Hepatocyte (in vitro differentiated cells): ENCODE results near the gene FOXN3. TPM values are rescaled to one million over a fixed set of nuclear protein-coding genes. Genes with fewer than 3 reads are reported as not detected.

ENCODE experiments used
- DNase-seq: peaks from one replicate; pipeline ENCODE4 v3.0.0-alpha.2; 2016; ENCODE audit warnings: low spot score
- H2AFZ ChIP-seq: fragments of 200-600 bp; sonication (generic); 2 replicates; pipeline ENCODE4 v1.6.0; 2016; ENCODE audit warnings: antibody characterized with exemption, mild to moderate bottlenecking
- H3K27ac ChIP-seq: fragments of 200-600 bp; sonication (generic); 2 replicates; pipeline ENCODE4 v1.5.1; 2016; ENCODE audit warnings: mild to moderate bottlenecking
- H3K27me3 ChIP-seq: fragments of 200-600 bp; sonication (generic); 2 replicates; pipeline ENCODE4 v1.6.1; 2016
- H3K36me3 ChIP-seq: fragments of 200-600 bp; sonication (generic); replicated peaks from 2 replicates; pipeline ENCODE4 v1.5.1; 2016; ENCODE audit warnings: low read depth; ENCODE audit not compliant: insufficient read depth
- H3K4me1 ChIP-seq: fragments of 200-600 bp; sonication (generic); 2 replicates; pipeline ENCODE4 v1.5.1; 2016; ENCODE audit warnings: mild to moderate bottlenecking, moderate library complexity; ENCODE audit not compliant: insufficient read depth
- H3K4me2 ChIP-seq: fragments of 200-600 bp; sonication (generic); 2 replicates; pipeline ENCODE4 v1.6.0; 2016
- H3K4me3 ChIP-seq: fragments of 200-600 bp; sonication (generic); 2 replicates; pipeline ENCODE4 v1.5.1; 2016; ENCODE audit warnings: mild to moderate bottlenecking
- H3K79me2 ChIP-seq: fragments of 200-600 bp; sonication (generic); 2 replicates; pipeline ENCODE4 v1.6.0; 2017; ENCODE audit warnings: mild to moderate bottlenecking
- H3K9me2 ChIP-seq: fragments of 200-600 bp; sonication (generic); replicated peaks from 2 replicates; pipeline ENCODE4 v1.6.0; 2017; ENCODE audit warnings: mild to moderate bottlenecking; ENCODE audit not compliant: insufficient read depth
- H3K9me3 ChIP-seq: fragments of 200-600 bp; sonication (generic); 2 replicates; pipeline ENCODE4 v1.5.1; 2016; ENCODE audit warnings: low read depth, mild to moderate bottlenecking
- H4K20me1 ChIP-seq: fragments of 200-600 bp; sonication (generic); 2 replicates; pipeline ENCODE4 v1.6.0; 2016; ENCODE audit warnings: mild to moderate bottlenecking; ENCODE audit not compliant: insufficient read depth, poor library complexity, severe bottlenecking
- CTCF ChIP-seq: fragments of 200-600 bp; sonication (generic); IDR thresholded peaks from 2 replicates; pipeline ENCODE4 v1.5.1; 2016; ENCODE audit warnings: antibody characterized with exemption, mild to moderate bottlenecking; ENCODE audit not compliant: poor library complexity
- EZH2 ChIP-seq: fragments of 200-600 bp; sonication (generic); IDR thresholded peaks from 2 replicates; pipeline ENCODE4 v1.6.1; 2016; ENCODE audit warnings: antibody characterized with exemption, mild to moderate bottlenecking, borderline replicate concordance
- EZH2phosphoT487 ChIP-seq: fragments of 200-600 bp; sonication (generic); IDR thresholded peaks from one replicate; pipeline ENCODE4 v1.6.1; 2018; ENCODE audit warnings: antibody characterized with exemption, mild to moderate bottlenecking, low read depth, moderate library complexity; ENCODE audit not compliant: unreplicated experiment, severe bottlenecking
- WGBS: methylation state at CpG from one replicate; pipeline ENCODE4 v1.1.6; 2016; ENCODE audit warnings: low lambda C conversion rate; ENCODE audit errors: missing lambda C conversion rate; 5-methylcytosine and 5-hydroxymethylcytosine counted together
- polyA plus RNA-seq: library from polyadenylated mRNA; unstranded; fragments of >200 nt; fragmentation: Nextera tagmentation; extraction: Ambion mirVana; gene quantifications from 2 replicates; pipeline ENCODE4 v1.2.1, GENCODE V29; 2016
- total RNA-seq: library from RNA; depleted of rRNA; stranded (reverse); fragments of >200 nt; gene quantifications from 2 replicates; pipeline ENCODE4 v1.2.3, GENCODE V29; 2014

The FOXN3 gene
- total and polyA plus RNA-seq, 2 experiments from 2014 or later: 42.2 to 47.6 TPM

GRCh38 chr14:89178376-89178775, 238.7 kb downstream of the FOXN3 start:
- DNase-seq: no peak
- Histone ChIP-seq H3K79me2 (peaks cover 3% of the 10 kb centered on the region), H3K36me3 (no peaks in the 10 kb centered on the region), H4K20me1 (no peaks in the 10 kb centered on the region), H3K4me2 (no peak overlapping the region), H3K9me3 (no peaks in the 10 kb centered on the region), H3K9me2 (no peaks in the 10 kb centered on the region), H3K4me3 (no peak overlapping the region), H3K27me3 (no peaks in the 10 kb centered on the region), H2AFZ (no peak overlapping the region), H3K4me1 (peaks cover 9% of the 10 kb centered on the region), H3K27ac (peak overlapping the region; percentile 50)
- no peak for TF ChIP-seq EZH2
- no peak for TF ChIP-seq CTCF
- TF ChIP-seq EZH2phosphoT487: no peak
- 91% methylated on average over 2 of the region's 2 CpGs for WGBS

GRCh38 chr14:89175881-89176799, 240.9 kb downstream of the FOXN3 start:
- Histone ChIP-seq H2AFZ (no peak overlapping the region), H3K4me1 (peaks cover 9% of the 10 kb centered on the region), H3K27ac (peak overlapping the region; percentile 33), H3K36me3 (no peaks in the 10 kb centered on the region), H3K4me3 (no peak overlapping the region), H4K20me1 (no peaks in the 10 kb centered on the region), H3K9me2 (no peaks in the 10 kb centered on the region), H3K9me3 (peaks cover 6% of the 10 kb centered on the region), H3K27me3 (no peaks in the 10 kb centered on the region), H3K79me2 (no peaks in the 10 kb centered on the region), H3K4me2 (no peak overlapping the region)
- peak; percentile 43 for DNase-seq
- 51% methylated on average over 8 of the region's 8 CpGs for WGBS
- no peak for TF ChIP-seq EZH2
- TF ChIP-seq CTCF: no peak
- TF ChIP-seq EZH2phosphoT487: peak; percentile 75

GRCh38 chr14:89171628-89172027, 245.4 kb downstream of the FOXN3 start:
- DNase-seq: no peak
- no peaks in the 10 kb centered on the region for H3K9me2 ChIP-seq
- no peaks in the 10 kb centered on the region for H3K27me3 ChIP-seq
- H3K4me3 ChIP-seq: no peak overlapping the region
- H3K36me3 ChIP-seq: no peaks in the 10 kb centered on the region
- H4K20me1 ChIP-seq: no peaks in the 10 kb centered on the region
- peaks cover 4% of the 10 kb centered on the region for H3K79me2 ChIP-seq
- peaks cover 4% of the 10 kb centered on the region for H3K4me1 ChIP-seq
- TF ChIP-seq EZH2: no peak
- no peak for TF ChIP-seq EZH2phosphoT487
- TF ChIP-seq CTCF: no peak
- H3K9me3 ChIP-seq: peaks cover 6% of the 10 kb centered on the region
- no peak overlapping the region for H3K27ac ChIP-seq
- H2AFZ ChIP-seq: no peak overlapping the region
- no peak overlapping the region for H3K4me2 ChIP-seq
